ENCODE measurements around the gene FAM156A.
"Not testable (repeated sequence)": the region's sequence is repeated elsewhere in the genome, so short reads cannot be mapped to it uniquely, and the experiment has no call there.

The FAM156A gene

GRCh38 chrX:52958961-52959360 is 643 bp upstream of the FAM156A start:
- H3K4me3 ChIP-seq (replicated peaks; ENCODE audit: insufficient read depth, low read length); H3K27ac ChIP-seq (replicated peaks); DNase-seq (ENCODE audit: low read depth in 1 of 2, low spot score in 1 of 2); H3K27me3 ChIP-seq (ENCODE audit: insufficient read depth, poor library complexity, severe bottlenecking): not testable (repeated sequence)

GRCh38 chrX:52949884-52950283 is 8.4 kb downstream of the FAM156A start:
- H3K27me3 ChIP-seq (ENCODE audit: insufficient read depth, poor library complexity, severe bottlenecking); H3K4me3 ChIP-seq (replicated peaks; ENCODE audit: insufficient read depth, low read length); DNase-seq (ENCODE audit: low read depth in 1 of 2, low spot score in 1 of 2); H3K27ac ChIP-seq (replicated peaks): not testable (repeated sequence)

- not testable (repeated sequence) for DNase-seq (ENCODE audit: low read depth in 1 of 2, low spot score in 1 of 2); H3K4me3 ChIP-seq (replicated peaks; ENCODE audit: insufficient read depth, low read length); H3K27ac ChIP-seq (replicated peaks); H3K27me3 ChIP-seq (ENCODE audit: insufficient read depth, poor library complexity, severe bottlenecking)
Observed at GRCh38 chrX:52949325-52949724, 9.0 kb downstream of the FAM156A start.

- not testable (repeated sequence) for H3K27ac ChIP-seq (replicated peaks); DNase-seq (ENCODE audit: low read depth in 1 of 2, low spot score in 1 of 2); H3K4me3 ChIP-seq (replicated peaks; ENCODE audit: insufficient read depth, low read length); H3K27me3 ChIP-seq (ENCODE audit: insufficient read depth, poor library complexity, severe bottlenecking)
Observed at GRCh38 chrX:52948265-52948664, 10.1 kb downstream of the FAM156A start.

- not testable (repeated sequence) for H3K27ac ChIP-seq (replicated peaks); H3K27me3 ChIP-seq (ENCODE audit: insufficient read depth, poor library complexity, severe bottlenecking); DNase-seq (ENCODE audit: low read depth in 1 of 2, low spot score in 1 of 2); H3K4me3 ChIP-seq (replicated peaks; ENCODE audit: insufficient read depth, low read length)
Observed at GRCh38 chrX:52947501-52947900, 10.8 kb downstream of the FAM156A start.

GRCh38 chrX:52945838-52946494 is 12.4 kb downstream of the FAM156A start:
- not testable (repeated sequence) for H3K27ac ChIP-seq (replicated peaks); H3K4me3 ChIP-seq (replicated peaks; ENCODE audit: insufficient read depth, low read length); DNase-seq (ENCODE audit: low read depth in 1 of 2, low spot score in 1 of 2); H3K27me3 ChIP-seq (ENCODE audit: insufficient read depth, poor library complexity, severe bottlenecking)

GRCh38 chrX:52941728-52942127 is 16.6 kb downstream of the FAM156A start:
- H3K4me3 ChIP-seq (replicated peaks; ENCODE audit: insufficient read depth, low read length); H3K27ac ChIP-seq (replicated peaks); H3K27me3 ChIP-seq (ENCODE audit: insufficient read depth, poor library complexity, severe bottlenecking); DNase-seq (ENCODE audit: low read depth in 1 of 2, low spot score in 1 of 2): not testable (repeated sequence)

GRCh38 chrX:52940704-52941103 is 17.6 kb downstream of the FAM156A start:
- H3K27me3 ChIP-seq (ENCODE audit: insufficient read depth, poor library complexity, severe bottlenecking); DNase-seq (ENCODE audit: low read depth in 1 of 2, low spot score in 1 of 2); H3K4me3 ChIP-seq (replicated peaks; ENCODE audit: insufficient read depth, low read length); H3K27ac ChIP-seq (replicated peaks): not testable (repeated sequence)

GRCh38 chrX:52935470-52935784 is 22.9 kb downstream of the FAM156A start:
- peak overlapping the region; percentile 49 for H3K4me3 ChIP-seq (replicated peaks; ENCODE audit: insufficient read depth, low read length)
- DNase-seq (ENCODE audit: low read depth in 1 of 2, low spot score in 1 of 2); H3K27me3 ChIP-seq (ENCODE audit: insufficient read depth, poor library complexity, severe bottlenecking): not testable (repeated sequence)
- peak overlapping the region; percentile 97 for H3K27ac ChIP-seq (replicated peaks)

GRCh38 chrX:52934704-52935469 is 23.4 kb downstream of the FAM156A start:
- DNase-seq (ENCODE audit: low read depth in 1 of 2, low spot score in 1 of 2): peak; percentile 77 to 96
- TF ChIP-seq CTCF (IDR thresholded peaks at IDR 0.05; ENCODE audit: insufficient read depth, low read length): peak; percentile 41
- TF ChIP-seq SPI1 (IDR thresholded peaks at IDR 0.05; ENCODE audit: borderline replicate concordance, low read depth): peak; percentile 36; the same call in 1 of the 2 replicates
- peak; percentile 80 for TF ChIP-seq GABPA (IDR thresholded peaks at IDR 0.05; ENCODE audit: low read depth)
- no peak for TF ChIP-seq REST (IDR thresholded peaks at IDR 0.05; ENCODE audit: insufficient replicate concordance, low read depth)
- no peak for TF ChIP-seq POLR2AphosphoS5 (IDR thresholded peaks at IDR 0.05; ENCODE audit: low read depth)
- no peaks in the 10 kb centered on the region for H3K27me3 ChIP-seq (ENCODE audit: insufficient read depth, poor library complexity, severe bottlenecking)
- H3K4me3 ChIP-seq (replicated peaks; ENCODE audit: insufficient read depth, low read length): peak overlapping the region; percentile 49
- peak overlapping the region; percentile 97 for H3K27ac ChIP-seq (replicated peaks)

Data from HL-60 (cell line).